ENCODE results near the gene KTN1. TPM values are rescaled to one million over a fixed set of nuclear protein-coding genes. Genes with fewer than 3 reads are reported as not detected.

The KTN1 gene
- polyA plus RNA-seq, 3 donors: 4.6 to 31.4 (median 17.9) TPM

- no peak overlapping the region for H3K9ac ChIP-seq (ENCODE audit: insufficient read depth, low read length, poor library complexity, severe bottlenecking)
- H3K36me3 ChIP-seq (replicated peaks in 1 of 2; ENCODE audit: control insufficient read depth in 1 of 2, insufficient read depth in 2 of 2, low read length in 2 of 2): peaks cover 58 to 93% of the 10 kb centered on the region in 2 donors
- Mint-ChIP-seq H3K4me1 (no peaks in the 10 kb centered on the region), H3K4me3 (no peak overlapping the region), H3K36me3 (peaks cover 74 to 84% of the 10 kb centered on the region in 2 donors), H3K27ac (no peak overlapping the region), H3K9me3 (peaks cover 4 to 7% (median 5%) of the 10 kb centered on the region in 7 donors), H3K27me3 (ENCODE audit: low read depth in 3 of 3) (no peaks in the 10 kb centered on the region)
- no peak overlapping the region for H3K27ac ChIP-seq (ENCODE audit: low read depth in 1 of 2, low read length in 2 of 2)
- no peak for DNase-seq
- H3K79me2 ChIP-seq (ENCODE audit: insufficient read depth, low read length): no peaks in the 10 kb centered on the region
- peaks cover 7% of the 10 kb centered on the region in 2 donors for H3K9me3 ChIP-seq (replicated peaks in 1 of 2; ENCODE audit: control insufficient read depth in 1 of 2, insufficient read depth in 1 of 2, low read length in 2 of 2)
- H3K4me2 ChIP-seq (replicated peaks; ENCODE audit: extremely low read depth, low read length, poor library complexity, severe bottlenecking): no peak overlapping the region
- H4K20me1 ChIP-seq (ENCODE audit: insufficient read depth, low read length): no peaks in the 10 kb centered on the region
- intact Hi-C loops (cut with micrococcal nuclease): no loop called here
- no peak for TF ChIP-seq CTCF (IDR thresholded peaks at IDR 0.05)
- 100% methylated on average over 4 of the region's 4 CpGs for WGBS (ENCODE audit: insufficient coverage)
- no peak overlapping the region for H3K4me3 ChIP-seq (replicated peaks in 1 of 3; ENCODE audit: low read depth in 2 of 3, low read length in 3 of 3)
- H2AFZ ChIP-seq (ENCODE audit: insufficient read depth, low read depth, low read length, poor library complexity, severe bottlenecking): no peak overlapping the region
- H3K27me3 ChIP-seq (ENCODE audit: control insufficient read depth in 2 of 2, insufficient read depth in 2 of 2, low read length in 2 of 2): no peaks in the 10 kb centered on the region
- no peaks in the 10 kb centered on the region for H3K4me1 ChIP-seq (ENCODE audit: control insufficient read depth in 1 of 2, insufficient read depth in 2 of 2, low read length in 2 of 2)
Observed at GRCh38 chr14:55624913-55625312, 44.9 kb downstream of the KTN1 start.

DNA sequence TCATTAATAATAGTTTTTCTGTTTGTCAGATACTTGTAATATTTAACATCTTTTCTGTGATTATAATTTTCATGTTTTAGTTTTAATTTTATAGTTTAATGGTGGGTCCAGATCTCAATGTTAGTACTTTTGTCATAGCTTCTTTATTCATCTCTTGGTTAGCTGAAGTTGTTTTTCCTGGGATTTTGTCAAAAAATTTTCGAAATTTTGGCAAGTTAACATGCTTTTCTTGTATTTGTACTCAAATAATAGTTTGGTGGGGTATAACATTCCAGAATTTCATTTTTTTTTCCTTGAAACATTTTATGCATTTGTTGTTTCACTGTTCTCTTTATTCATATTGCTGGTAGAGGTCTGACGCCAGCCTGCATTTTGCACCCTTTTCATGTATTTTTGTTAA lies 45.5 kb downstream of the KTN1 start:
- intact Hi-C loops (cut with micrococcal nuclease): no loop called here
- no peak for DNase-seq
- no peaks in the 10 kb centered on the region for H3K4me1 Mint-ChIP-seq

More for the DNA sequence above, 45.5 kb downstream of the KTN1 start:
- H3K36me3 Mint-ChIP-seq: peaks cover 75 to 84% of the 10 kb centered on the region in 2 donors
- H2AFZ ChIP-seq (ENCODE audit: insufficient read depth, low read depth, low read length, poor library complexity, severe bottlenecking): no peak overlapping the region
- no peak overlapping the region for H3K4me3 Mint-ChIP-seq
- peaks cover 58 to 93% of the 10 kb centered on the region in 2 donors for H3K36me3 ChIP-seq (replicated peaks in 1 of 2; ENCODE audit: control insufficient read depth in 1 of 2, insufficient read depth in 2 of 2, low read length in 2 of 2)
- H3K27me3 ChIP-seq (ENCODE audit: control insufficient read depth in 2 of 2, insufficient read depth in 2 of 2, low read length in 2 of 2): no peaks in the 10 kb centered on the region
- peaks cover 1% of the 10 kb centered on the region in 2 donors for H3K9me3 ChIP-seq (replicated peaks in 1 of 2; ENCODE audit: control insufficient read depth in 1 of 2, insufficient read depth in 1 of 2, low read length in 2 of 2)
- peaks cover 0 to under 1% (median 0%) of the 10 kb centered on the region in 7 donors for H3K9me3 Mint-ChIP-seq
- H3K4me1 ChIP-seq (ENCODE audit: control insufficient read depth in 1 of 2, insufficient read depth in 2 of 2, low read length in 2 of 2): no peaks in the 10 kb centered on the region
- H3K4me3 ChIP-seq (replicated peaks in 1 of 3; ENCODE audit: low read depth in 2 of 3, low read length in 3 of 3): no peak overlapping the region
- no peak overlapping the region for H3K4me2 ChIP-seq (replicated peaks; ENCODE audit: extremely low read depth, low read length, poor library complexity, severe bottlenecking)
- no CpG with 5 or more reads among the region's 2 CpGs for WGBS (ENCODE audit: insufficient coverage)
- H3K27ac Mint-ChIP-seq: no peak overlapping the region
- no peak for TF ChIP-seq CTCF (IDR thresholded peaks at IDR 0.05)
- no peak overlapping the region for H3K27ac ChIP-seq (ENCODE audit: low read depth in 1 of 2, low read length in 2 of 2)
- H3K9ac ChIP-seq (ENCODE audit: insufficient read depth, low read length, poor library complexity, severe bottlenecking): no peak overlapping the region
- no peaks in the 10 kb centered on the region for H3K79me2 ChIP-seq (ENCODE audit: insufficient read depth, low read length)
- H4K20me1 ChIP-seq (ENCODE audit: insufficient read depth, low read length): no peaks in the 10 kb centered on the region
- H3K27me3 Mint-ChIP-seq (ENCODE audit: low read depth in 3 of 3): no peaks in the 10 kb centered on the region

Measured in CD14-positive monocyte (primary cell).